Tibial nerve (tissue), 3 donors: Measurements from ENCODE around the gene PEX11B.

Experiments
- POLR2A ChIP-seq, 2 donors: fragments of 450-650 bp; IDR thresholded peaks; one replicate each; pipeline ENCODE4 v1.6.1; 2017; ENCODE audit warnings: antibody characterized with exemption in 2 of 2, mild to moderate bottlenecking in 2 of 2, moderate library complexity in 2 of 2
- TF ChIP-seq, protein P1 (sequence below), 5 experiments: fragments of 200-600 bp in 3 of 5; fragments of 450-650 bp in 2 of 5; sonication (generic) in 3 of 5; IDR thresholded peaks; one replicate each; pipeline ENCODE4 v1.5.1; 2016 to 2019; ENCODE audit warnings: antibody characterized with exemption in 5 of 5, mild to moderate bottlenecking in 3 of 5, moderate library complexity in 2 of 5

DNA sequence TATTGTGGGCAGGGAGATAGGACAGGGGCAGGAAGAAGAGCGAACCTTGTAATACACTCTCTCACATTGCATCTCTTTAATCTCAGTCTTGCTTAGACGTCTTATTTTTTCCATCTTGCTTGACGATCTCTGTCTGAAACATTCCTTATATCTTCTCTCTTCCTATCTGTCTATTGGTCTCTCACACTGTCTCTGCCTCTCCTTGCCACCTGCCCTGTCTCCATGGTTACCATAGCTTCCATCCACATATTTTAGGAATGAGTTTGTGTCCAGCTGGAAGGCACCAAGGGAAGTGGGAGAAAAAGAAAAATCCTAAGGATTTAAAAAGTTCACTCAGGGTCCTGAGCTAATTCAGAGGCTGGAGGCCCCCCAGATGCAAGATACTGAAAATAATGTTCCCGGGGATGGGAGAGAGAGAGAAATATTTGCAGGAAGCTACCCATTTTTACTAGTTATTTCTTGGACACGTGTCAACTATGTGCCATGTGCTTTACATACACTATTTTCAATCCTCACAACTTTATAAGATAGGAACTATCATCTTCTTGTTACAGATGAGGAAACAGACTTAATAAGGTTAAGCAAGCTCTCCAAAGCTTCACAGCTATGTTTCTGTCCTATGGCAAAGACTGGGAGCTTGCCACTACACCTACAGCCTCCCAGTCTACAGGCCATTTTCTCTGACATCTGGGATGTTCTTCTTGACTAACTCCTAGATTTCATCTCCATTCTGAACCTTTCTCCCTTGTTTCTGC is 44.9 kb upstream of the PEX11B start:
- TF ChIP-seq, protein P1, sequence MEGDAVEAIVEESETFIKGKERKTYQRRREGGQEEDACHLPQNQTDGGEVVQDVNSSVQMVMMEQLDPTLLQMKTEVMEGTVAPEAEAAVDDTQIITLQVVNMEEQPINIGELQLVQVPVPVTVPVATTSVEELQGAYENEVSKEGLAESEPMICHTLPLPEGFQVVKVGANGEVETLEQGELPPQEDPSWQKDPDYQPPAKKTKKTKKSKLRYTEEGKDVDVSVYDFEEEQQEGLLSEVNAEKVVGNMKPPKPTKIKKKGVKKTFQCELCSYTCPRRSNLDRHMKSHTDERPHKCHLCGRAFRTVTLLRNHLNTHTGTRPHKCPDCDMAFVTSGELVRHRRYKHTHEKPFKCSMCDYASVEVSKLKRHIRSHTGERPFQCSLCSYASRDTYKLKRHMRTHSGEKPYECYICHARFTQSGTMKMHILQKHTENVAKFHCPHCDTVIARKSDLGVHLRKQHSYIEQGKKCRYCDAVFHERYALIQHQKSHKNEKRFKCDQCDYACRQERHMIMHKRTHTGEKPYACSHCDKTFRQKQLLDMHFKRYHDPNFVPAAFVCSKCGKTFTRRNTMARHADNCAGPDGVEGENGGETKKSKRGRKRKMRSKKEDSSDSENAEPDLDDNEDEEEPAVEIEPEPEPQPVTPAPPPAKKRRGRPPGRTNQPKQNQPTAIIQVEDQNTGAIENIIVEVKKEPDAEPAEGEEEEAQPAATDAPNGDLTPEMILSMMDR (IDR thresholded peaks at IDR 0.05), result no peak
- no peak for TF ChIP-seq POLR2A (IDR thresholded peaks at IDR 0.05)
